K562 (cell line): Measurements from ENCODE around the gene FBP1. TPM values are rescaled to one million over a fixed set of nuclear protein-coding genes. Genes with fewer than 3 reads are reported as not detected.
A peak's percentile ranks its signal among the peaks of the same experiment; 100 is the strongest.

ENCODE experiments used
- ATF1 ChIP-seq, 2 experiments: fragments of 450-650 bp in 1 of 2; IDR thresholded peaks; 2 replicates each; pipeline ENCODE4 v1.6.1; 2016; ENCODE audit warnings: missing compliant biosample characterization in 1 of 2, missing genetic modification characterization in 1 of 2
- CBX3 ChIP-seq, 2 experiments: IDR thresholded peaks; 1 replicate in 1 of 2; 2 replicates in 1 of 2; pipeline ENCODE4 v1.6.1; 2012; ENCODE audit warnings: inconsistent platforms in 2 of 2, low read length in 2 of 2, borderline replicate concordance in 1 of 2, control low read depth in 1 of 2
- CC2D1A ChIP-seq: fragments of 450-650 bp; IDR thresholded peaks from 2 replicates; pipeline ENCODE4 v1.6.1; 2017; ENCODE audit warnings: mild to moderate bottlenecking
- CEBPG ChIP-seq, 3 experiments: fragments of 200-800 bp in 1 of 3; sonication (Bioruptor generic) in 1 of 3; sonication (generic) in 1 of 3; formaldehyde crosslinking in 1 of 3; IDR thresholded peaks in 2 of 3; conservative IDR thresholded peaks in 1 of 3; 2 replicates each; pipeline versions ENCODE4 v1.6.1 to v1.8.0; 2016 to 2022; ENCODE audit warnings: missing compliant biosample characterization in 2 of 3, missing genetic modification characterization in 2 of 3, mild to moderate bottlenecking in 1 of 3, missing genetic modification reagents in 1 of 3
- CXXC5 ChIP-seq: fragments of 250-450 bp; sonication (Bioruptor Pico); IDR thresholded peaks from 2 replicates; pipeline ENCODE4 v1.8.0; 2022; ENCODE audit warnings: inconsistent platforms, mild to moderate bottlenecking, moderate library complexity
- ELF2 ChIP-seq: fragments of 250-450 bp; sonication (Bioruptor Pico); IDR thresholded peaks from 2 replicates; pipeline ENCODE4 v1.5.0; 2021; ENCODE audit warnings: mild to moderate bottlenecking
- JUN ChIP-seq, 2 experiments: sonication (generic) in 1 of 2; formaldehyde crosslinking in 1 of 2; IDR thresholded peaks; 2 replicates each; pipeline versions ENCODE4 v1.6.1 to v1.8.0; 2012 to 2022; ENCODE audit warnings: borderline replicate concordance in 2 of 2, mild to moderate bottlenecking in 2 of 2, improper control_type of control experiment in 1 of 2, low read depth in 1 of 2, low read length in 1 of 2, missing genetic modification reagents in 1 of 2
- KDM1A ChIP-seq, 2 experiments: fragments of 450-650 bp; IDR thresholded peaks; 2 replicates each; pipeline ENCODE4 v1.6.1; 2016; ENCODE audit warnings: mild to moderate bottlenecking in 2 of 2
- MCM2 ChIP-seq: fragments of 450-650 bp; IDR thresholded peaks from 2 replicates; pipeline ENCODE4 v1.6.1; 2017; ENCODE audit warnings: low read depth, mild to moderate bottlenecking
- MYC ChIP-seq, 2 experiments: fragments of 250-450 bp in 1 of 2; sonication (Bioruptor Pico) in 1 of 2; IDR thresholded peaks; 2 replicates each; pipeline versions ENCODE4 v1.5.1 to v1.6.1; 2012 to 2021; ENCODE audit warnings: low read depth in 2 of 2, borderline replicate concordance in 1 of 2, improper control_type of control experiment in 1 of 2, low read length in 1 of 2, mild to moderate bottlenecking in 1 of 2, moderate library complexity in 1 of 2
- NFYB ChIP-seq: IDR thresholded peaks from 2 replicates; pipeline ENCODE4 v1.6.1; 2011; ENCODE audit warnings: mild to moderate bottlenecking, moderate library complexity; ENCODE audit not compliant: insufficient read length; ENCODE audit errors: extremely low read depth
- RAD21 ChIP-seq, 2 experiments: fragments of 250-450 bp in 1 of 2; fragments of 450-650 bp in 1 of 2; sonication (Bioruptor Pico) in 1 of 2; formaldehyde crosslinking in 1 of 2; IDR thresholded peaks in 1 of 2; conservative IDR thresholded peaks in 1 of 2; 2 replicates each; pipeline versions ENCODE4 v1.4.0 to v1.8.0; 2020 to 2022; ENCODE audit warnings: mild to moderate bottlenecking in 2 of 2, moderate library complexity in 1 of 2
- TBP ChIP-seq: optimal IDR thresholded peaks from 2 replicates; pipeline ENCODE3; 2011; ENCODE audit warnings: low read depth, low read length, improper control_type of control experiment
- polyA plus RNA-seq, 8 experiments: library from polyadenylated mRNA; depleted of rRNA in 4 of 8; stranded (reverse) in 5 of 8; unstranded in 3 of 8; fragments of >200 nt; fragmentation: Nextera tagmentation in 2 of 8; fragmentation: Illumina TruSeq in 1 of 8; extraction: Ambion mirVana in 2 of 8; extraction: Trizol in 1 of 8; gene quantifications; 2 replicates each; pipeline versions ENCODE4 v1.2.1 to v1.2.3, GENCODE V29; 2011 to 2014; ENCODE audit warnings: inconsistent platforms in 1 of 8, missing spikeins in 1 of 8
- total RNA-seq, 7 experiments: library from RNA; depleted of rRNA in 6 of 7; stranded (reverse); fragments of >200 nt in 6 of 7; fragmentation: Illumina TruSeq in 2 of 7; extraction: Trizol in 2 of 7; gene quantifications; 2 replicates each; pipeline versions ENCODE4 v1.2.1 to v1.2.3, GENCODE V29; 2011 to 2021; ENCODE audit warnings: low replicate concordance in 1 of 7
- TF ChIP-seq, protein P1 (sequence below): fragments of 250-450 bp; sonication (Bioruptor Pico); IDR thresholded peaks from 2 replicates; pipeline ENCODE4 v1.5.0; 2021; ENCODE audit warnings: mild to moderate bottlenecking, moderate library complexity
- TF ChIP-seq, protein P2 (sequence below): sonication (generic); formaldehyde crosslinking; IDR thresholded peaks from 2 replicates; pipeline ENCODE4 v1.9.0; 2022; ENCODE audit warnings: mild to moderate bottlenecking, missing genetic modification reagents
- TF ChIP-seq, protein P3 (sequence below): fragments of 450-650 bp; formaldehyde crosslinking; IDR thresholded peaks from 2 replicates; pipeline ENCODE4 v1.4.0; 2020; ENCODE audit warnings: mild to moderate bottlenecking, moderate library complexity
- TF ChIP-seq, protein P4 (sequence below): sonication (generic); IDR thresholded peaks from 2 replicates; pipeline ENCODE4 v1.6.1; 2016

The FBP1 gene
- total and polyA plus RNA-seq, 9 of the 15 experiments (the other 6 are each of a cell fraction or from before 2014, with no cell fraction given): 0.24 TPM; not detected in 8

DNA sequence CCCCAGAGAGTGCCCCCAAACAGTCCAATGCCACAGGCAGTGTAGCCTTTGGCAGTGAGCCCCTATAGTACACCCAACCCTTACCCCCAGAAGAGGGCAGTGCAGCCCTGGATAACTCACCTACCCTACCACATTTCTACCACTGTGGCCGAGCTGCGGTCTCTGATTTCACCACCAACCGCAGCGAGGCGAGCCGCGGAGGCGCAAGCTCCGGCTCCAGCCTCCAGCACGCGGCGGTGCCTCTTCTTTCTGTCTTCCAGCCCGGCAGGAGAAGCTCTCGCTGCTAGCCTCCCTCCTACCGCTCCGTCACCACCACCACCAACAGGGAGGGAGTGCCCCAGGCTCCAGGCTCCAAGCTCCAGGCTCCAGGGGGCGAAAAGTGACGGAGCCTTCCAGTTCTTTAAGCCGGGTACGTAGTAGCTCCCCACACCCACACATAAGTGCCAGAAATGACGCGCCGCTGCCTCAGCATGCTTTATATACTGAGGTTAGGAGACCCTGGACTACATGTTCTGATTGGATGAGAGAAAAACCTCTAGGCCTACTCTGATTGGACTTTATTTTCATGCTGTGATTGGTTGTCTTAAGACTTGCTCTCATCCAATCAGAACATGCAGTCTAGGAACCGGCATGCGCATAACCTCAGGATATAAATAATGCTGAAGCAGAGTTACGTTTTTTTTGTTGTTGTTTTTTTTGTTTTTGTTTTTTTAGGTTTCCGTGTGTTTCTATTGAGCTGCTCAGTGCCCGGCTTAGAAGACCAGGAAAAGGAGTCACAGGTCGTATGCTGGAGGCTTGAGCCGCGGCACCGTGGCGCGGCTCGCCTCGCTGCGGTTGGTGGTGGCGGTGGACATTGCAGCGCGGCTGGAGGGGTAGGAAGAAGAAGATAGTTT, 84.6 kb downstream of the FBP1 start, which contains the start of gene PCAT7 (continued):
- TF ChIP-seq, protein P1, sequence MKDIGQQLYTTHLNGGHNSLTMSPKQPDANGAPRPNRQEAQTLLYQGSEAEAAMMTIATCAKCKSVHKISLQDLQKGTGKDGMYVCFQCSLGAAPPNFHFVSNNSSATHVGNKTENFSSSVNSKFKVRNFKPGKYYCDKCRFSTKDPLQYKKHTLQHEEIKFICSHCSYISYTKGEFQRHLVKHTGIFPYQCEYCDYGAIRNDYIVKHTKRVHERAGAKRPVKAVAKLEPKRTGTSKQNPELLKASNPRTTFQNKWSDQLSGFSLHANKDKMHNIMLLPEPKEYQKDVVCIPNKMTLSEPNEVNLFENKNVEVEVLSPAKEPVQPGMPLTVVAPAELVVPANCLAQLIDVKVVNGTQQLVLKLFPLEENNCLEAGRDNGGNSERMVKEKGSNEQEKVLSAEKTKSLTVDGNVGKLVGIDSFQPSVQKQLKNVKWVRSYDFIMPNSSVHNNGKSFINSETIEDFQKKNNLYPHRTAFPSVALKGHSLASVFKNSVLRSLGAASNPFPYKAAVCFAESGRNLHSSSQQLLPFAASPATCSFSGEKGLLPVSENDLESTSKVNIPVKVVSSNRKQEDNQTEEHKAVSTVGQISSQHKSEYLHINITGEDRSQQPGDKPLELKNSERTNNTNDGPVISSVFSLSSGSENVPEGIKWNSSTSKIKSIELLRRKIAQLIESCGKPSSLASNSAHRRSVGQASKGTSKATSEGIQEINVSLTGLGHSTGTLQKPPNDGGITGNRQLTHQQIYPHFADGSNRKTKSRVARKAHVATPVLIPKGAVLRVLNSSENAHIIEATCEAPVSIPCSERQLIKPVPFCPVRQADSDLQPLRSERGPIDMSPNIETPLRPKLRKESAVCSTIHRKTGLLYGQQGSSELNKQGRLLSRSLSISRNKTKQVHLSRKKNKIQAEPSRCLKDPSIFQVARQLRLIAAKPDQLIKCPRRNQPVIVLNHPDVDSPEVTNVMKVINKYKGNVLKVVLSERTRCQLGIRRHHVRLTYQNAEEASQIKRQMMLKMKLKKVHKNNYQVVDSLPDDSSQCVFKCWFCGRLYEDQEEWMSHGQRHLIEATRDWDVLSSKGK (CRISPR knock-in tag): no peak
- TF ChIP-seq CC2D1A (0 out of 2 replicates have a peak, but pooled peaks have one; percentile 25), NFYB (peak; percentile 71), JUN (IDR thresholded peaks at IDR 0.05; ENCODE audit: borderline replicate concordance, low read depth, low read length) (no peak), JUN (CRISPR knock-in tag; IDR thresholded peaks at IDR 0.05; ENCODE audit: borderline replicate concordance) (0 out of 2 replicates have a peak, but pooled peaks have one; percentile 15), ELF2 (no peak), TBP (peak; percentile 13), CXXC5 (CRISPR knock-in tag) (peak; percentile 55), RAD21 (CRISPR knock-in tag; conservative IDR thresholded peaks at IDR 0.05 in 1 of 2, IDR thresholded peaks at IDR 0.05 in 1 of 2) (peak; percentile 70 to 87), ATF1 (CRISPR knock-in tag; IDR thresholded peaks at IDR 0.05) (no peak), ATF1 (tag; IDR thresholded peaks at IDR 0.05) (peak; percentile 71), CBX3 (IDR thresholded peaks at IDR 0.05; ENCODE audit: borderline replicate concordance in 1 of 2, low read length in 2 of 2) (peak in 1 of 2 experiments; percentile 38; a peak in 1 of 3 replicates), KDM1A (IDR thresholded peaks at IDR 0.05) (no peak), MCM2 (no peak), MYC (IDR thresholded peaks at IDR 0.05; ENCODE audit: low read depth, low read length) (peak; percentile 73), MYC (CRISPR knock-in tag; IDR thresholded peaks at IDR 0.05; ENCODE audit: borderline replicate concordance, low read depth) (no peak), CEBPG (CRISPR knock-in tag; IDR thresholded peaks at IDR 0.05) (no peak), CEBPG (tag; conservative IDR thresholded peaks at IDR 0.05 in 1 of 2, IDR thresholded peaks at IDR 0.05 in 1 of 2) (no peak)
- TF ChIP-seq, protein P2, sequence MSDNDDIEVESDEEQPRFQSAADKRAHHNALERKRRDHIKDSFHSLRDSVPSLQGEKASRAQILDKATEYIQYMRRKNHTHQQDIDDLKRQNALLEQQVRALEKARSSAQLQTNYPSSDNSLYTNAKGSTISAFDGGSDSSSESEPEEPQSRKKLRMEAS (CRISPR knock-in tag): peak; percentile 41; the same call in 1 of the 2 replicates
- TF ChIP-seq, protein P3, sequence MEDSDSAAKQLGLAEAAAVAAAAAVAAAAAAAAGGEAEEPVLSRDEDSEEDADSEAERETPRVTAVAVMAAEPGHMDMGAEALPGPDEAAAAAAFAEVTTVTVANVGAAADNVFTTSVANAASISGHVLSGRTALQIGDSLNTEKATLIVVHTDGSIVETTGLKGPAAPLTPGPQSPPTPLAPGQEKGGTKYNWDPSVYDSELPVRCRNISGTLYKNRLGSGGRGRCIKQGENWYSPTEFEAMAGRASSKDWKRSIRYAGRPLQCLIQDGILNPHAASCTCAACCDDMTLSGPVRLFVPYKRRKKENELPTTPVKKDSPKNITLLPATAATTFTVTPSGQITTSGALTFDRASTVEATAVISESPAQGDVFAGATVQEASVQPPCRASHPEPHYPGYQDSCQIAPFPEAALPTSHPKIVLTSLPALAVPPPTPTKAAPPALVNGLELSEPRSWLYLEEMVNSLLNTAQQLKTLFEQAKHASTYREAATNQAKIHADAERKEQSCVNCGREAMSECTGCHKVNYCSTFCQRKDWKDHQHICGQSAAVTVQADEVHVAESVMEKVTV (CRISPR knock-in tag): peak; percentile 54
- TF ChIP-seq, protein P4, sequence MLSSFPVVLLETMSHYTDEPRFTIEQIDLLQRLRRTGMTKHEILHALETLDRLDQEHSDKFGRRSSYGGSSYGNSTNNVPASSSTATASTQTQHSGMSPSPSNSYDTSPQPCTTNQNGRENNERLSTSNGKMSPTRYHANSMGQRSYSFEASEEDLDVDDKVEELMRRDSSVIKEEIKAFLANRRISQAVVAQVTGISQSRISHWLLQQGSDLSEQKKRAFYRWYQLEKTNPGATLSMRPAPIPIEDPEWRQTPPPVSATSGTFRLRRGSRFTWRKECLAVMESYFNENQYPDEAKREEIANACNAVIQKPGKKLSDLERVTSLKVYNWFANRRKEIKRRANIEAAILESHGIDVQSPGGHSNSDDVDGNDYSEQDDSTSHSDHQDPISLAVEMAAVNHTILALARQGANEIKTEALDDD: 0 out of 2 replicates have a peak, but pooled peaks have one; percentile 11
